HG03439 (cell line): ENCODE results near the gene ELAVL1.
"Not testable (repeated sequence)": the region's sequence is repeated elsewhere in the genome, so short reads cannot be mapped to it uniquely, and the experiment has no call there.

Experiments used
- ATAC-seq: cut with Tn5 transposase; IDR thresholded peaks from one replicate; pipeline ENCODE4 v1.9.1; 2021; ENCODE audit warnings: mild to moderate bottlenecking, moderate library complexity; ENCODE audit not compliant: unreplicated experiment

Gene ELAVL1

DNA sequence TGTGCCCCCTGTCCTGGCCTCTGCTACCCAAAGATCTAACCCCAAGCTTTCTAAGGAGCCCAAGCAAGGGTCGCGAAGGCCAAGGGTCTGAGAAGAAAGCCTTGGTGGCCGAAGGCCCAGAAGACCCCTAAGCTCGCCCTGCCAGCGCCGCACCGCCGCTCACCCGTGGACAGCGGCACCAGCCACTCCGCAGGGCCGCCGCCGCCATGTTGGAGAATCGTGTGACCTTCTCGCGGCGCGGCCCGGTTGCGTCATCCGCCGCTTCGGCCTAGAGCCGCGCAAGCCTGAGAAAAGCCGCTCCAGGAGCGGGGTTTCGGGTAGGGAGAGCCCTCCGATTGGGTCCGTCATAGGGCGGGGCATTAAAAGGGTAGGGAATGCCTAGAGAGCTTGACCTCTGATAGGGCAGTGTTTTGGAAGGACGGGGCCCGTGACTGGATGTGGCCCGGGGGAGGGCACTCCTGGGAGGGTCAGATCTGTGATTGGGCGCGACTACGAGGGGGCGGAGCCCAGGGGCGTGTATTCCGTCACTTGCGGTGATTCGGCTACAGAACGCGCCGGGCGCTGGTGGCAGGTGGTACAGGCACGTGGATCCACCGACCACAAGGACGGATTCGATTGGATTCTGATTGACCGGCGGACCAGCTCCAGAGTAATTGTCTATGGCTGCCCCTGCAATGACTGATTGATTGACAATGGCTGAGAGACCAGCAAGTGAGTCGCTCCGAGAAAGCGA, 61.8 kb downstream of the ELAVL1 start, which contains the start of gene TIMM44:
Gene TIMM44, minus strand, starts transcription at position 223 of the 733 bp plus-strand sequence. Its CDS starts 15 bp downstream, at position 208.
- peak; percentile 94 for ATAC-seq

- ATAC-seq: peak; percentile 10
These were observed 62.4 kb downstream of the ELAVL1 start for GRCh38 chr19:7942981-7943443.

- no peak for ATAC-seq
These were observed 63.4 kb downstream of the ELAVL1 start for GRCh38 chr19:7941895-7942596.

GRCh38 chr19:7940841-7941240, 64.6 kb downstream of the ELAVL1 start:
- no peak for ATAC-seq

- no peak for ATAC-seq
These were observed 70.7 kb downstream of the ELAVL1 start for GRCh38 chr19:7934766-7935165.

- no peak for ATAC-seq
These were observed 71.4 kb downstream of the ELAVL1 start for GRCh38 chr19:7933828-7934725.

GRCh38 chr19:7933411-7933810, 72.0 kb downstream of the ELAVL1 start:
- ATAC-seq: no peak

- no peak for ATAC-seq
These were observed 72.5 kb downstream of the ELAVL1 start for GRCh38 chr19:7932930-7933300.

- ATAC-seq: no peak
These were observed 73.0 kb downstream of the ELAVL1 start for GRCh38 chr19:7932276-7932929.

GRCh38 chr19:7931221-7932061, 74.0 kb downstream of the ELAVL1 start:
- ATAC-seq: no peak

DNA sequence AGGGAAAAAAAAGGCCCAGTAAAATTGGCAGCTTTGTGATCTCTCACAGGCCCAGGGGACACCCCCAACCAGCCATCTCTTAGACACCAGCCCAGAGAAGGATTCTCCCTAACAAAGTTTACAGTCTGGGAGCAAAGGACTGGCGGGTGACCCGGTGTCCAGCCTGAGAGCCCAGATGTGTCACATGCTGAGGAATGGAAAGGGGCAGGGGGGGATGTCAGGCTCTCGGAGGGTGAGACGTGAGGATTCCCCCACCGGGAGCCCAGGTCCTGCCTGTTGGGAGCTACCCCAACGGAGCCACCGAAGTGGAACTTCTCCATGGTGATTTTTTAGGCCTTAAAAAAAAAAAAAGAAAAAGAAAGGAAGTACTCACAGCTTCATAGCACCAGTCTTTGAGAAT, 74.7 kb downstream of the ELAVL1 start:
- no peak for ATAC-seq

- not testable (repeated sequence) for ATAC-seq
These were observed 75.4 kb downstream of the ELAVL1 start for GRCh38 chr19:7930030-7930429.

DNA sequence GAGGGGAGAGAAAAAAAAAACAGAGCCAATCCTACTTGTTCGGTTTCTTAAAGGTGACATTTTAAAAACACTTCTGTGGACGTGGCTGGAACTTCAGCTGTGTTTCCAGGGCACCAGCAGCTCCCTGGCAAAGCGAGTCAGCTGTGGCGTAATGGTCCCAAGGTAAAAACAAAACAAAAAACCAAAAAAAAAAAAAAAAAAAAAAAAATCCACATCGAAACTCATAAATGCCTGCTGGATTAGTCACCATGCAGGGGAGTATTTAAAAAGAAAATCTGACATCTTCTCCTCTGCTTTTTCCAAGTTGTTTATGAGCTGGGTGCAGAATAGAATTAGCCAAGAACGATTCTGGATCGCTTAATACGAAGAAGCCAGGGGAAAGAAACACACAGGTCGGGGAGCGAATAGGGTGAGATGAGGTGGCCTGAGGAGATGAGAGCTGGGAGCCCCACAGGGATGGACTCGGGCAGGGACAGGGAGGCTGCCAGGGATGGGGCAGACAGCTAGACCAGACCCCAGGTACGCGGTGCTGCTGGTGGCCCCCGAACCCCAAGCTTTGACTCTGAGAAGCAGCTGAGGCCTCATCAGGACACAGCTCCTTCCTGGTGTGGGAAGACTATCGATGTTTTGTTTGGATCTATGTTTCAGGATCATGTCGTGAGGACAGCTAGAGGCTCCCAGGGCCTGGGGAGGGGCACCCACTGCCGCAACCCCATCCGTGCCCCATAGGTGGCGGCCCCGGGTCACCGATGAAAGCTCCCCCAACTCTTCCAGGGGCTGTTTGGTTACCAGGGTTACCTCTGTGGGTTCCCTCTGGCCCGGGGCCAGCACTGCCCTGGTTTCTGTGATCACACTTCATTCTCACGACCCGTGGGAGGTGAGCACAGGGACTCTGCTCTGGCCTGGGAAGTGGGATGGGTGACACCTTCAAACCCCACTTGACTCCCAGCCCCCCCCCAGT, 76.4 kb downstream of the ELAVL1 start:
- ATAC-seq: no peak

- ATAC-seq: no peak
These were observed 77.1 kb downstream of the ELAVL1 start for GRCh38 chr19:7928334-7928706.

- no peak for ATAC-seq
These were observed 77.7 kb downstream of the ELAVL1 start for GRCh38 chr19:7927605-7928333.

GRCh38 chr19:7926727-7927604, 78.5 kb downstream of the ELAVL1 start:
- no peak for ATAC-seq
